Erythroblast (primary cell): ENCODE data around the gene FIBIN.
"Not testable (repeated sequence)": the region's sequence is repeated elsewhere in the genome, so short reads cannot be mapped to it uniquely, and the experiment has no call there.

ENCODE experiments used
- DNase-seq, 2 experiments: peaks; one replicate each; lab custom pipeline; 2025; lab: John Stamatoyannopoulos, UW
- GATA1 ChIP-seq: IDR thresholded peaks from 2 replicates; pipeline ENCODE4 v1.6.1; 2011; ENCODE audit warnings: low read depth, mild to moderate bottlenecking, control low read depth, low read length, moderate library complexity
- POLR2A ChIP-seq: IDR thresholded peaks from 2 replicates; pipeline ENCODE4 v1.6.1; 2011; ENCODE audit warnings: mild to moderate bottlenecking, low read length

FIBIN gene

GRCh38 chr11:26994631-26995095, 751 bp downstream of the FIBIN start:
- TF ChIP-seq POLR2A = no peak
- no peak for TF ChIP-seq GATA1
- no peak for DNase-seq

DNA sequence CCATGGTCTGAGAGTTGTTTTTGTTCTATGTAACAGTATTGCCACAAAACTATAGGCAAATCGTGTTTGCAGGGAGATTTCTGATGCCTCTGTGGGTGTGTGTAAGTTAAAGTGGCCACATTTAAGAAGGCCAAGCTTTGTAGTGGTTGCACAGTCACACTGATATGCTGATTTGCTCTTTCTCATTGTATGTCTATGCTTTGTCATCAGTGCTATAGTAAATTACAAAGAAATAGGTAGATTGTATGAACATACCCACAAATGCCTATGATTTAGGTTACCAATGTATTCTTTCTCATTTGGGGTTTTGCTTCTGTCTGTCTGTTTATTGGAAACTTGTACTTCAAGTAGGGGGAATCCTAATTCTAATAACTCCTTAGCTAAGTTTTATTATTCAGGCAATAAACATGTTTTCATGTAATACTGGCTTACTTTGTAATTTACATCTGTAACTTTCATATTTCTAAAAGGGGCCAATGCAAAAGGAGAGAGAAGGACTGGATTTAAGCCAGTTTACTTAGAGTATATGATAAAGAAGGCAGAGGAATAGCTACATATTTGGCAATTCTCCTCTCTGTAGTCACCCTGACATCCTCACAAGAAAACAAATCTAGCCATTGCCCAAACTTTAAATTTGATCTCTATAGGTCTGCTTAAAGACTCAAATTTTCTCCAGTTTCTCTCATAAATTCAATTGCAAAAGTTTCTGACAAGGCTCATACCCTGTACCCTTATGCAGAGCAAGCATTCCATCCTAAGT, 2.0 kb downstream of the FIBIN start:
- DNase-seq = no peak
- no peak for TF ChIP-seq GATA1
- TF ChIP-seq POLR2A = no peak

GRCh38 chr11:26997378-26997777, 3.5 kb downstream of the FIBIN start:
- no peak for DNase-seq
- no peak for TF ChIP-seq GATA1
- no peak for TF ChIP-seq POLR2A

GRCh38 chr11:27001136-27001730, 7.3 kb downstream of the FIBIN start:
- not testable (repeated sequence) for DNase-seq

DNA sequence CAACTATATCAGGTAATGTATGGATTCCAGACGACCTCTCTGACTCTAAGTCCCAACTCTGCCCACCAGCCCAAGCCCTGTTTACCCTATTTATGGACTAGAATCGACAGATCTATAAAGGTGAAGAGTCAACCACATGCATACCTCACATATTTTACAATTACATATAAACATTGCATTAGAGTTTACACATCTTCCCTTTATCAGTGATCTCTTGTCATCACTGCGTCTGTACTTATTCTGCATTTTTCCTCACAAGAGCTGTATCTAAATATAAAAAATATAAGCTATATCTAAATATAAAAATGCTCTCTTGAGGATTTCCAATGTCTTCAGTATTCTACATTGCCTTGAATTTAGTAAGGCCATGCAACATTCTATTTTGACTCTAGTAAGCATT, 8.5 kb downstream of the FIBIN start:
- TF ChIP-seq GATA1 (no peak), POLR2A (no peak)
- DNase-seq = no peak

DNA sequence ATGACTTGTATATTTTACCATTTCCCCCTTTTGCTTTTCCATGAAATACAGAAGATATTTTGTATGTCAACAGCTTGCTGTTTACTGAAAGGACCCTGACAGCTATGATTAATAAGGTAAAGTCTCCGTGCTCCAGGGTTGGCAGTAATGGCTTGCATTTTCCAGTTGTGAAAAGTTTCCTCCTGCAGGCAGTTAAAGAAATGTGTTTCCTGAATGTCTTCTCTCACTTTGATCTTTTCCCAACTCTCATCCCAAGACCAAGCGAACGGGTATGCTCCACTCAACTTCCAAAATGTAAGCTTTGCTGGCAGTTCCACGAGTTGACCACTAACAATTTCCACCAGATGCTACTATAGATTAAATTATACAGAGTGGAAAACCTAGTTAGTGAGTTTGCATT, 8.9 kb downstream of the FIBIN start:
- TF ChIP-seq POLR2A = no peak
- TF ChIP-seq GATA1 = no peak
- no peak for DNase-seq

DNA sequence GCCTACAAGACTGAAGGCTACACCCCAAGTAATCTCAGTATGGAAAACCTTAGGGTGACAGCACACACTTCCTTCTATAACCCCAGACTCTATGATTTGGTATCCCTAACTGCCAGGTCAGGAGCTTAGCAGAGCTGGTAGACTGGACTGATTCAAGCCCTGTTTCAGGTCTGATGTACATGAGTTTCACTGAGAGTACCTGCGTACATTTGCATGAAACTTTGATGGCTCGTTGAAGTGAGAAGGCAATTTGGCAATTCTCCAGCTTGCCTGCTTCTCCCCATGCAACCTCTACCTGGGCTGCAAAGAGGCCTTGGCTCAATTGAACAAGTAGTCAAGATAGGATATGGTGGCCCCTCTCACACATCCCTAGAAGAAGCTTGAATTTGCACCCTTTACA, 10.2 kb downstream of the FIBIN start:
- TF ChIP-seq GATA1 (no peak), POLR2A (no peak)
- no peak for DNase-seq

DNA sequence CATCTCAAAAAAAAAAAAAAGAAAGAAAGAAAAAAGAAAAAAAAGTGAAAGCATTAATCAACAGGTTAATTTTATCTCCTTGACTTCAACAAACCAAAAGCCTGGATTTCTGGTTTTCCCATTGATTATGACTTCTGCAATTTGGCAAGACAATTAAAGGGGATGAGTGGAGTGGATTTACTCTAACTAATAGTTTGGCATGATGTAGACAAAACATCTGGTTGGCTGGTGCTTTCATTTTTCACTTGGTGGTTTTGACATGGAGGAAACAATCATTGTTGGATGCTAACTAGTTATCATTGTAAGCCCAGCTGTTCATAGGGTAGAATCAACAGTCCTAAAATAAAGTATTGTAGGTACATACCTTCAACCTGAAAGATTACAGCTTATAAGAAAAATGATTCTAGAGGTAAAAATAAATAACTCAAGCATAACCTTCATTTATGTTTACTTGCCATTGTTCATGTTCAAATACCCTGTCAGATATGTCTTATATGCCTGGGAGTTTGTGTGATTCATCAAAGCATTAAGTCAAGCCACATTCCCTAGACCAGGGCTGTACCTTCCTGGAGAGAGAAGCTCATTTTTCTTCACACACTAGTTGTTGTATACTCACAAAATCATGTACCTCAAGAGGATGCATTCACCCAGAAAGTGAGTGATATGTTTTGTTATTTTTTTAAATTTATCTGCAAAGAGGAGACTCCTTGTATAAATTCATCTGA, 15.1 kb downstream of the FIBIN start:
- TF ChIP-seq POLR2A = no peak
- TF ChIP-seq GATA1 = no peak
- no peak for DNase-seq

DNA sequence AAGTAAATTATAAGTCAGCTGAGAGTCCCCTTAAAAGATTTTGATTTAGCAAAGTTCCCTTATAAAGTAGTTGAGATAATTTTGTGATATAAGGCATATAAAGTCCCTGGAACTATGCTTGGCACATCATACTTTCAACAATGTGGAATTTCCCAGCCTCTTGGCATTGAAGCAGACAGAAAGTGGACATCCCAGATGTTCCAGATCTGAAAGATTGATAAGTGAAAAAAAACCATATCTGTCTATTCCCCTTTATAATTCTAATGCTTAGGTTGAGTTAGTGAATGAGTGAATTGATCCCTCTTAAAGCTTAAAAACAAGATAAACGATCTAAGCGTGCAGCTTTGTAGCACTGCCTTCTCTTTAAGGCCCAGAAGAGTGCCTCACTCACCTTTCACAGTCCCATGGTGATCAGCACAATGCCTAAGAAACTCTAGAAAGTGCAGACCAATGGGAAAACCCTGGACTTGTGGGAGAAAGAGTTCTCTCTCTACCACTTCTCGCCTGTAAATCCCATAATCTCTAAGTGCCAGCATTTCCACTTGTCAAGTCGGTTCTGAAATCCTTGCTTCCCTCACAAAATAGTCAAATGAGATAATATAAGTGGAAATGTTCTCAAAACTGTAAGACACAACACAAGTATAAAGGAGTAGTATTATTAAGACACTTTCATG, 17.8 kb downstream of the FIBIN start:
- no peak for DNase-seq
- no peak for TF ChIP-seq POLR2A
- no peak for TF ChIP-seq GATA1

DNA sequence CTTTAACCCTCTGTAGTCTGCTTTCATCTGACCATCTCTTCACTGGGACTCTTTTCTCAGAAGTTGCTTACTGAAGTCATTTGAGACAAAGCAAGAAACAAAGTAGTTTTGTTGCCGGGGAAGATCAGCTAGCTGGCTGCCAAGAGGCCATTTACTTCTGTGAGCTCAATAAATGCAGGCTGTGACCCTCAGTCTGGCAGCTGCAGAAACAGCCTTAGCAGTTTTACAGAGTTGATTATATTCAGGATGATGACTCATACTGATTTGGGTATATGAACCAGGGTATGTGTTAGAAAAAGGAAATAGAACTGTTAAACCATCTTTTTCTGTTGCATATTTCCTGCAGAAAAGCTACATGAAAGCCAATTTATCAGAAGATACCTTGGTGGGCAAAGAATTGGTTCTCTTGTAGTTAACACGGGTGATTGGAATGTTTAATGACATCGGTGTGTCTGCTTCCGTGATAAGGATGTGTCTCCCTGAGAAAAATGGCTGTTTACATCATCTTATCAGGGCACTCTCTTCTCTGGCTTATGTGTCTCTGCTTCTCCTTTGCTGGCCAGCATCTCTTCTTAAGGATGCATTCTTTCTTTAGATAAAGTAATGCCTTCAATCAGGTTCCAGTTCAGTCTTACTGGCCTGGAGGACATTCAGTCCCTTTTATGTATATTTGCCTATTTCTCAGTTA, 18.5 kb downstream of the FIBIN start:
- DNase-seq = no peak
- TF ChIP-seq GATA1 (no peak), POLR2A (no peak)

DNA sequence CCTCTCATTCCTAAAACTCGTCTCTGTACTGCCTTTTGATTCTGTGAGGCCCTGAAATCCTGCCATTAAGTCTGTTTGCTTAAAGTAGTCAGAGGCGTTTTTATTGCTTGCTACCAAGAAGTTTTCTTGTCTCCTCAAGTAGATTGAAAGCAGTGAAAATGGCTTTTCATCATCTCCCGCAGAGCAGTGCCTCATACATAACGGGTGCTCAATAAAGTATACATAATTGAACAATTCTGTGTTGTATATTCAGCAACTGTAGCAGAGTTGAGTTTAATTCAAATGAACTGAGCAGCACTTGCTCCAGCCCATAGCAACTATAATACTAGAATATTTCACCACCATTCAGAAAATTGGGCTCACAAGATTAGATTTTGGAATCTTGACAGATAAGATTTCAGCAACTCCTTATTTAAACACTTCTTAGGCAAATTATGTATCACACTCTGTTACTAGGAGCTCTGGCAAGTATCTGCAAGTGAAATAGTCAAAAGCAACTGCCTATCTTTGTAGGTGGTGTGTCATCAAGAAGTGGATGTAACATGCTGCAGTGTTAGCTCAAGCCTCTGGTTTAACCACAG, 20.0 kb downstream of the FIBIN start:
- TF ChIP-seq GATA1 = no peak
- TF ChIP-seq POLR2A = no peak
- DNase-seq = no peak

DNA sequence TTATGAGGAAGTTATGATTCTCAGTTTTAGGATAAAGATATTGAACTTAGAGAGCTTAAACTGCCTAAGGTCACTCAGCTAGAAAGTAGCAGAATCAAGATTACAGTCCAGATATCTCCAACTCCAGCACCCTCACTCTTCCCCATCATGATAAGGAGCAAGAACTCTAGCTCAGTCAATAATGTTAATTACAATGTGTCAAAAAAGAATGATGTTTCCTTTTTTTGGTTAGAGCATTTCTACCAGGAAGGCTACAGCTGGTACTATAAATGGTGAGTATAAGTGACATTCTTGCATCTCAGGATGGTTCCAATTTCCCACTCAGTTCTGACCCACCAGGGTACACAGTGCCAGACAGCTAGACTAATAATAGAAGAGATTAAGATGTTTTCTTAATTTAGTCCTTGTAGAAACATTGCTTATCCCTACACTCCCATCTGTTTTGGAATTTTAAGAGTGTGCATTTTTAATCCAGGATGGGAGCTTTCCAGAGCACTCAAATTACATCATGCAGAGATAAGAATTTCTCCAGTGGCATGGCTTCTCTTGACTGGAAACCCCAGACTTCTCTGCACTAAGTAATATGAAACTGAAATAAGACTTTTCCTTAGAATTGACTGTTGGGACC, 25.1 kb downstream of the FIBIN start:
- no peak for DNase-seq
- TF ChIP-seq POLR2A (no peak), GATA1 (no peak)

GRCh38 chr11:27020751-27021150, 26.8 kb downstream of the FIBIN start:
- TF ChIP-seq POLR2A (no peak), GATA1 (no peak)
- DNase-seq = no peak
